GM18519 (cell line): ENCODE results near the gene COA3.
"Not testable (repeated sequence)": the region's sequence is repeated elsewhere in the genome, so short reads cannot be mapped to it uniquely, and the experiment has no call there.

Experiments
- ATAC-seq: cut with Tn5 transposase; IDR thresholded peaks from one replicate; pipeline ENCODE4 v1.9.1; 2021; ENCODE audit warnings: mild to moderate bottlenecking, moderate library complexity; ENCODE audit not compliant: unreplicated experiment, low FRiP score

Gene COA3

GRCh38 chr17:42783062-42783790, 15.3 kb downstream of the COA3 start:
- no peak for ATAC-seq

DNA sequence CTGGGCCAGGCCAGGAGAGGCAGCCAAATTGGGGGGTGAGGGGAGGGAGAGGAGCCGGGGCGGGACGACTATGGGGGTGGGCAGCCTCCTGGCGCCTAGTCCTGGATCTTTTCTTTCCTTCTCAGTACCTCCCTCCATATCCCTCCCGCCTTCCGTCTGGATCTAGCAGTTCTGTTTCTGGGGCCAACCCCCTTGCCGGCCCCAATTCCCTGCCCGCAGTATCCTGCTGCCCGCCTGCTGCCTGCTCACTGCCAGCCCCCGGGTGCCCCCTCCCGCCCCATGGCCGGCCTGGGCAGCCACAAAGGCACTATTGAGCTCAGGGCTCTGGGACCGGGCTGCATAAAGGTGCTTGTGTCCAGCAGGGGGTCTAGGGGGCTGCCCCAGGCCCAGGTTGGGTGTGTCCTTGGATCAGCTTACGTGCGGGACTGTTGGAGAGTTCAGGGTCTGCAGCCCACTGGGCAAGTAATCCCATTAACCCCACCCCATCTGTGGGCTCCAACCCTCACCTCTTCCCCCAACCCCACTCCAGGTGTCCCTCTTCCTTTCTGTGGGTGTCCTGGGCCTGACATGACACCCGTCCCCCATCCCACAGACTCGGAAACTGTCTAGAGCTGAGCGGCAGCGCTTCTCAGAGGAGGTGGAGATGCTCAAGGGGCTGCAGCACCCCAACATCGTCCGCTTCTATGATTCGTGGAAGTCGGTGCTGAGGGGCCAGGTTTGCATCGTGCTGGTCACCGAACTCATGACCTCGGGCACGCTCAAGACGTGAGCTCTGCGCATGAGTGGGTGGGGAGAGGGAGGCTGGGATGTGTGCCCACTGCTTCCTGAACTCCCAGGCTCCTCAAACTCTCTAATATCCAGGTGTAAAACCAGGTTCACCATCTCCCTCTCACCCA, 16.1 kb downstream of the COA3 start:
- no peak for ATAC-seq

GRCh38 chr17:42781639-42782165, 16.8 kb downstream of the COA3 start:
- ATAC-seq, result no peak

GRCh38 chr17:42780851-42781638, 17.5 kb downstream of the COA3 start:
- no peak for ATAC-seq

DNA sequence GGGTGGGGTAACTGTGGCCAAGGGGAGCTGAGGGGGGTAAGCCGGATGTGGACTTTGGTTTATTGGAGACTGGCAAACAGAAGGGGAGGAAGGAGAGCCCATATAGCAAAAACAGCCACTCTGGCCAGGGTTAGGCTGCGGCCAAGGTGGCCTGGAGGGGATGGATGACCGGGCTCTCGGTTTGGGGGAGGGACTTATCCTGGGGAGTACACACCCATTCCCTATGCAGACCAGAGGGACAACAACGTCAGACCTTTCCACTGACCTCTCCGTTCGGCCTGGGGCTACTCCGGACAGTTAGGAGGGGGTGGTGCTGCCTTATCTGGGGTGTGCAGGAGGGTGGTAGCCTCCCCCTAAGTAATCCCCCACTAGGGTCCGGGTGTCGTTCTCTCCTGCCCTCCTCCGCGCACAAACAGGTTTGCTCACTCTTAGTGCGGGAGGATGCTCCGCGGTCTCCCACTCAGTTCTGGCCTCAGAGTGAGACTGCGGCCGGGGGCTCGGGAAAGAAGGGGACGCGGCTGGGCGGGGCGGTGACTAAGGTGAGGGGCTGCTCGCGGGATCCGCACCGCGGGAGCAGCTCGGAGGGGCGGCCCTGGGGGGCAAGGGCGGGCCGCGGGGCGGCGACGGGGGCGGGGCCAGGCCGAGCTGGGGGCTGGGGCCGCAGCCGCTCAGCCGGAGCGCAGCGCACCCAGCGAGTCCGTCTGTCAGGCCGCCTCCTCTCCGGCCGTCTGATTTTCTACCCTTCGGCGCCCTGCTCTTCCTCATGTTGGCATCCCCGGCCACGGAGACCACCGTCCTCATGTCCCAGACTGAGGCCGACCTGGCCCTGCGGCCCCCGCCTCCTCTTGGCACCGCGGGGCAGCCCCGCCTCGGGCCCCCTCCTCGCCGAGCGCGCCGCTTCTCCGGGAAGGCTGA, 18.3 kb downstream of the COA3 start, which contains the start of gene WNK4:
Gene WNK4, plus strand, starts transcription at position 675 of the 915 bp plus-strand sequence. Its CDS starts 89 bp downstream, at position 764.
- ATAC-seq, result no peak

GRCh38 chr17:42779304-42779935, 19.1 kb downstream of the COA3 start:
- no peak for ATAC-seq

DNA sequence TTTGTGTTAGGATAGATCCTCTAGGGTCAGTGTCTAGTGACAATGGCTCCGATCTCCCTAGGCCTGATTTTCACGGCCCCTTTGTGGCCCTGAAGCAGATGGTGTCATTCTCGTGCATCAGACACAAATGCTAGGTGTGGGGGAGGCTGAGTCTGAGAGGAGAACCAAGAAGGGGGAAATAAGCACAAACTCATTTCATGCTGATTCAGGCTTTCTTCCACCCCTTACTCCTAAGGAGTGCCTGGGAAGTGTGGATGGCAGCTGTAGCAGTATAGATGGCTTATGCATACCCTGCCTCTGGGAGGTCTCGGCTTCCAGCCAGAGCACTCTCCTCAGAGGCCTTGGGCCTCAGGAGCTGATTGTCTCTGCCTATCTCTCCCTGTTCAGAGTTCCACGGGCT, 19.9 kb downstream of the COA3 start:
- ATAC-seq, result no peak

GRCh38 chr17:42775534-42776098, 22.9 kb downstream of the COA3 start:
- ATAC-seq, result no peak

- ATAC-seq, result no peak
Observed at GRCh38 chr17:42774066-42774745, 24.3 kb downstream of the COA3 start.

DNA sequence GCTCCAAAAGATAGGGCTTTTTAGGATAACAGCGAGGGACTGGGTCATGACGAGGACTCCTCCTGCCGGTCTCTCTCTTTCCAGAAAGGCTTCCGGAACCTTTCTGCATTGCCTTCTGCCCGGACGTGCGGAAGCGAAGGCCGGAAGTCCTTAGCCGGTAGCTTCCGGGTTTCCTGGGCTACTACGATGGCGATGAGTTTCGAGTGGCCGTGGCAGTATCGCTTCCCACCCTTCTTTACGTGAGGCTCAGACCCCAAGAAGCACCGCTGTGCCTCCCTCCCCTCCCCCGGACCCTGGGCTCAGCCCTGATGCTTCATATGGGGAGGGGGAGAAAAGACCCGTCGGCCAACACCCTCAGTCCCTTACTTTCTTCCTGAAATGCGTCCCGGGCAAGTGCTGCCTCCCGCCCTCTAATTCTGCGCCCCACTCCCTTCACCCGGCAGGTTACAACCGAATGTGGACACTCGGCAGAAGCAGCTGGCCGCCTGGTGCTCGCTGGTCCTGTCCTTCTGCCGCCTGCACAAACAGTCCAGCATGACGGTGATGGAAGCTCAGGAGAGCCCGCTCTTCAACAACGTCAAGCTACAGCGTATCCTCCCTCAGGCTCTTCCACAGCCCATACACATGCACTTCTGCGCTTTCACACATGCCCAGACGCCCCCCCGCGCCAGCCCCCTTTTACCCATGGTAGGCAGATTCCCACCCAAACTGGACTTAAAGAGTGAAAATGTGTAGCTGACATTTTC, 25.0 kb downstream of the COA3 start, which contains the start of gene VPS25:
Gene VPS25, plus strand, starts transcription at position 160 of the 746 bp plus-strand sequence. Its CDS starts 27 bp downstream, at position 187.
- no peak for ATAC-seq

DNA sequence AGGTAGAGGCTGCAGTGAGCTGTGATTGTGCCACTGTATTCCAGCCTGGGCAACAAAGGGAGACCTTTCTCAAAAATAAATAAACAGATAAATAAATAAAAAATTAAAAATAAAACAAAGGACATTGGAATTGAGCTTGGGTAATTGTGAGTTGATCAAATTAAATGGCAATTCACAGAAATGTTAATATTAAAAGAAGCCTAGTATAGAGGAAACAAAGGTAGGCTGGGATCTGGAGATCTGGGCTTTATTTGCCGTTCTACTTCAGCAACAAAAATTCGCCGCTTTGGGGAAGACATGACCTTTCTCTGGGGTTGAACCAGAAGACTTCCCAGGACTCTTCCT, 25.6 kb downstream of the COA3 start:
- ATAC-seq, result no peak

DNA sequence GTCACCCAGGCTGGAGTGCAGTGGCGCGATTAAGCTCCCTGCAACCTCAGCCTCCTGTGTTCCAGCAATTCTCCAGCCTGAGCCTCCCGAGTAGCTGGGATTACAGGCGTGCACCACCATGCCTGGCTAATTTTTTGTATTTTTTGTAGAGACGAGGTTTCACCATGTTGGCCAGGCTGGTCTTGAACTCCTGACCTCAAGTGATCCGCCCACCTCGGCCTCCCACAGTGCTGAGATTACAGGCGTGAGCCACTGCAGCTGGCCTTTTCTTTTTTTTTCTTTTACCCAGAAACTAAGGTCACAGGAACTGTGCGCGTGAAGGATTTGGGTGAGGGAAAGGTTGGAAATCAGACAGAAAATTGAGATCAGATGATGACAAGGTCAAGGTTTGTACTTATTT, 28.5 kb downstream of the COA3 start:
- not testable (repeated sequence) for ATAC-seq

GRCh38 chr17:42768006-42768405, 30.5 kb downstream of the COA3 start:
- ATAC-seq, result not testable (repeated sequence)

- ATAC-seq, result no peak
Observed at GRCh38 chr17:42767512-42767911, 31.0 kb downstream of the COA3 start.

DNA sequence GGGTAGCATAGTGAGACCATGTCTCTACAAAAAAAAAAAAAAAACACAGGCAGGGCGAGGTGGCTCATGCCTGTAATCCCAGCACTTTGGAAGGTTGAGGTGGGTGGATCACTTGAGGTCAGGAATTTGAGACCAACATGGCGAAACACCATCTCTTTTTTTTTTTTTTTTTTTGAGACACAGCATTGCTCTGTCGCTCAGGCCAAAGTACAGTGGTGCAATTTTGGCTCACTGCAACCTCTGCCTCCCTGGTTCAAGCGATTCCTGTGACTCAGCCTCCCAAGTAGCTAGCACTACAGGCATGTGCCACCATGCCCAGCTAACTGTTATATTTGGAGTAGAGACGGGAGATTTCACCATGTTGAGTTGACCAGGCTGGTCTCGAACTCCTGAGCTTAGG, 32.4 kb downstream of the COA3 start:
- no peak for ATAC-seq

DNA sequence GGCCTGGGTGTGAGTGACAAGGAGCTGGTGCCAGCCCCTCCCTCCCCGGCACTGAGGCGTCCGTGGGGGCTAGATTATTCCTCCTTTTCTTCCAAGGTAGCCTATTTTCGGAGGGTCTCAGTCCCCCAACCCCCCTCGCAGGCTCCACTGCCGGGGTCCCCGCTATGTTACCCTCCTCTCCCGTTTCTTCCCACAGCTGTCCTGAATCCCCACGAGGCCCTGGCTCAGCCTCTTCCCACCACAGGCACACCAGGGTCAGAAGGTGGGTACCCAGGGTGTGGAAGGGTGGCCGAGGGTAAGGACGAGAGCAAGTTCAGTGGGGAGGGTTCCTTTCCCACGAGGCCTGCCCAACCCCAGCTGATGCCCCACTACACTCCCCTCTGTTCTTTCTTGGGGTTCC, 36.9 kb downstream of the COA3 start:
- ATAC-seq, result no peak
